Anterior cingulate cortex (tissue), 58 donors: ENCODE results near the gene FUZ.

Experiments used
- DNase-seq, 58 donors: peaks; one replicate each; lab custom pipeline; 2025; lab: John Stamatoyannopoulos, UW

FUZ gene

GRCh38 chr19:49851456-49852259 lies 38.6 kb upstream of the FUZ start:
- DNase-seq: peak in 13 of 58 donors; percentile 11 to 70 (median 40)

- DNase-seq: peak; percentile 67 to 96 (median 91)
Measured at GRCh38 chr19:49850487-49851342, 37.6 kb upstream of the FUZ start, which contains the start of gene PTOV1. Gene PTOV1 (plus strand): TSS chr19:49851159.

- DNase-seq: peak in 1 of 58 donors; percentile 65
Measured at GRCh38 chr19:49850221-49850486, 37.1 kb upstream of the FUZ start.

GRCh38 chr19:49849433-49850220 lies 36.5 kb upstream of the FUZ start:
- DNase-seq: no peak

GRCh38 chr19:49848938-49849337 lies 35.8 kb upstream of the FUZ start:
- DNase-seq: no peak

- DNase-seq: no peak
Measured at GRCh38 chr19:49847731-49848696, 34.9 kb upstream of the FUZ start.

- no peak for DNase-seq
Measured at GRCh38 chr19:49846408-49846807, 33.3 kb upstream of the FUZ start.

GRCh38 chr19:49845414-49845813 lies 32.3 kb upstream of the FUZ start:
- peak in 1 of 58 donors; percentile 7 for DNase-seq

GRCh38 chr19:49844138-49845095 lies 31.3 kb upstream of the FUZ start:
- DNase-seq: no peak

- no peak for DNase-seq
Measured at GRCh38 chr19:49843265-49843664, 30.2 kb upstream of the FUZ start.

- no peak for DNase-seq
Measured at GRCh38 chr19:49840736-49841249, 27.7 kb upstream of the FUZ start.

GRCh38 chr19:49840321-49840720 lies 27.2 kb upstream of the FUZ start:
- DNase-seq: no peak

GRCh38 chr19:49839713-49840112 lies 26.6 kb upstream of the FUZ start:
- no peak for DNase-seq

GRCh38 chr19:49838885-49839588 lies 25.9 kb upstream of the FUZ start:
- DNase-seq: no peak

GRCh38 chr19:49837425-49837824 lies 24.3 kb upstream of the FUZ start:
- DNase-seq: no peak

- DNase-seq: no peak
Measured at GRCh38 chr19:49837009-49837310, 23.9 kb upstream of the FUZ start.

- DNase-seq: no peak
Measured at GRCh38 chr19:49836176-49837008, 23.3 kb upstream of the FUZ start.
